ENCODE data around the gene ANKRD37.

ANKRD37 gene

GRCh38 chr4:185424905-185425646 is 28.4 kb downstream of the ANKRD37 start:
- peak; percentile 45 for DNase-seq (ENCODE audit: low spot score)

GRCh38 chr4:185425647-185426352 is 29.2 kb downstream of the ANKRD37 start, which contains the start of gene UFSP2:
Gene UFSP2, minus strand, starts transcription at chr4:185425964. Its CDS starts 96 bp downstream, at chr4:185425868.
- DNase-seq (ENCODE audit: low spot score): peak; percentile 93

GRCh38 chr4:185426960-185427688 is 30.5 kb downstream of the ANKRD37 start:
- no peak for DNase-seq (ENCODE audit: low spot score)

GRCh38 chr4:185429660-185430059 is 33.0 kb downstream of the ANKRD37 start:
- no peak for DNase-seq (ENCODE audit: low spot score)

- DNase-seq (ENCODE audit: low spot score): no peak
Observed at GRCh38 chr4:185435466-185435865, 38.8 kb downstream of the ANKRD37 start.

- no peak for DNase-seq (ENCODE audit: low spot score)
Observed at GRCh38 chr4:185437809-185438208, 41.2 kb downstream of the ANKRD37 start.

GRCh38 chr4:185441479-185441878 is 44.8 kb downstream of the ANKRD37 start:
- no peak for DNase-seq (ENCODE audit: low spot score)

GRCh38 chr4:185445209-185445608 is 48.6 kb downstream of the ANKRD37 start:
- DNase-seq (ENCODE audit: low spot score): no peak
